Psoas muscle (tissue), 8 donors: ENCODE data around the gene SRSF12. TPM values are rescaled to one million over a fixed set of nuclear protein-coding genes. Genes with fewer than 3 reads are reported as not detected.
"Not testable (repeated sequence)": the region's sequence is repeated elsewhere in the genome, so short reads cannot be mapped to it uniquely, and the experiment has no call there.

Experiments used
- ATAC-seq, 4 donors: fragments of 200-7000 bp; cut with Tn5 transposase; one replicate each; pipeline ENCODE4 v1.9.1; 2020; ENCODE audit warnings: moderate library complexity in 3 of 4, mild to moderate bottlenecking in 2 of 4
- DNase-seq, 2 donors: peaks; one replicate each; pipeline ENCODE4 v3.0.0-alpha.2; 2020
- H3K27ac ChIP-seq: fragments of 200-600 bp; one replicate; pipeline ENCODE4 v1.8.0; 2022
- H3K27me3 ChIP-seq, 3 donors: fragments of 200-600 bp in 1 of 3; one replicate each; pipeline versions ENCODE4 v1.6.1 to v1.8.0; 2013 to 2022; ENCODE audit warnings: low read length in 2 of 3, mild to moderate bottlenecking in 2 of 3, moderate library complexity in 1 of 3; ENCODE audit not compliant: insufficient read depth in 3 of 3
- H3K36me3 ChIP-seq, 2 donors: fragments of 200-600 bp in 1 of 2; one replicate each; pipeline versions ENCODE4 v1.6.1 to v1.8.0; 2013 to 2022; ENCODE audit warnings: low read depth in 1 of 2, mild to moderate bottlenecking in 1 of 2, moderate library complexity in 1 of 2; ENCODE audit not compliant: insufficient read depth in 1 of 2
- H3K4me1 ChIP-seq: fragments of 200-600 bp; one replicate; pipeline ENCODE4 v1.8.0; 2022
- H3K4me3 ChIP-seq: fragments of 200-600 bp; one replicate; pipeline ENCODE4 v1.8.0; 2022; ENCODE audit warnings: mild to moderate bottlenecking
- H3K9me3 ChIP-seq: fragments of 200-600 bp; one replicate; pipeline ENCODE4 v1.8.0; 2022
- WGBS, 3 donors: extraction: QIAGEN DNeasy Blood & Tissue Kit; methylation state at CpG; one replicate each; pipeline versions ENCODE4 v1.1.6 to v1.1.7; 2013; 5-methylcytosine and 5-hydroxymethylcytosine counted together
- intact Hi-C, 2 donors: fragments of 100-400 bp; cut with DNase I; formaldehyde crosslinking; loops; one replicate each; pipeline versions ENCODE4 v1.11.0 to v1.14.2; 2022
- polyA plus RNA-seq, 3 donors: library from polyadenylated mRNA; stranded (reverse); fragments of 200-250 nt; gene quantifications; one replicate each; pipeline ENCODE4 v1.2.3, GENCODE V29; 2013
- total RNA-seq, 4 donors: library from RNA; stranded (reverse); fragmentation: NEBNext Ultra II Directional in 2 of 4; extraction: Animal tissue kit (Norgen Biotek cat#: 25700) in 2 of 4; gene quantifications; one replicate each; pipeline versions ENCODE4 v1.2.1 to v1.2.4, GENCODE V29; 2021 to 2023
- TF ChIP-seq, protein P1 (sequence below): fragments of 200-600 bp; IDR thresholded peaks from one replicate; pipeline ENCODE4 v1.8.0; 2022; ENCODE audit warnings: antibody characterized with exemption
- donor health status: healthy with polysubstance abuse.
- donor health status: DM: no; HTN: no; CAD: no; lungs with moderate emphysema.
- donor health status: Bipolar disorder and iron deficiency.
- donor health status: healthy.
- donor health status: DM: yes; HTN: yes; CAD: no.
- donor health status: DM: no; HTN: no; CAD: no.
- donor health status: DM: no; HTN: no; CAD: no.
- donor health status: DM: yes; HTN: yes; CAD: no.

Gene SRSF12
- total and polyA plus RNA-seq, 7 donors, result 0.09 to 0.71 (median 0.21) TPM

DNA sequence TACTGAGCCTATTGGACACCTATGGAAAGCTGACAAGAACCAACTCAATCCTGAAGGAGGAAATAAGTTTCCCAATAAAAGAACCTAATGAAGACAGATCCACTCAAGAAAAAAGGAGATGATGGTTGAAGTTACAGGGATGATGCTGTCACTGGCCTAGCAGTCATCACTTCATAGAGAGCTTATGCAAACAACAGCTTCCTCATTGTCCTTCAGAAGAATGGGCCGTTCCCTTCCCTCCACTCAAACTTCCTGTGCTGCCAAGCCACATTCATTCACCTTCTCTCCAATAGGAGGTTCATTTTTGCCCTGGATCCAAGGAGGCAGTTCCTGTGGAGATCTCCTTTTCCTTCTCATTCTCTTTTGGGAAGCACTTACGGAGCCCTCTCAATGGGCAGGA is 14.2 kb upstream of the SRSF12 start:
- intact Hi-C loops, result no loop called here
- no peaks in the 10 kb centered on the region for H3K4me1 ChIP-seq
- H3K27ac ChIP-seq, result peak overlapping the region; percentile 38
- H3K36me3 ChIP-seq, result peaks cover 0 to 6% of the 10 kb centered on the region in 2 donors
- H3K9me3 ChIP-seq, result no peaks in the 10 kb centered on the region
- ATAC-seq, result no peak
- no peak overlapping the region for H3K4me3 ChIP-seq
- DNase-seq, result no peak
- WGBS, 3 donors, result 79 to 91% (median 90%) methylated on average over 2 of the region's 2 CpGs
- TF ChIP-seq, protein P1, sequence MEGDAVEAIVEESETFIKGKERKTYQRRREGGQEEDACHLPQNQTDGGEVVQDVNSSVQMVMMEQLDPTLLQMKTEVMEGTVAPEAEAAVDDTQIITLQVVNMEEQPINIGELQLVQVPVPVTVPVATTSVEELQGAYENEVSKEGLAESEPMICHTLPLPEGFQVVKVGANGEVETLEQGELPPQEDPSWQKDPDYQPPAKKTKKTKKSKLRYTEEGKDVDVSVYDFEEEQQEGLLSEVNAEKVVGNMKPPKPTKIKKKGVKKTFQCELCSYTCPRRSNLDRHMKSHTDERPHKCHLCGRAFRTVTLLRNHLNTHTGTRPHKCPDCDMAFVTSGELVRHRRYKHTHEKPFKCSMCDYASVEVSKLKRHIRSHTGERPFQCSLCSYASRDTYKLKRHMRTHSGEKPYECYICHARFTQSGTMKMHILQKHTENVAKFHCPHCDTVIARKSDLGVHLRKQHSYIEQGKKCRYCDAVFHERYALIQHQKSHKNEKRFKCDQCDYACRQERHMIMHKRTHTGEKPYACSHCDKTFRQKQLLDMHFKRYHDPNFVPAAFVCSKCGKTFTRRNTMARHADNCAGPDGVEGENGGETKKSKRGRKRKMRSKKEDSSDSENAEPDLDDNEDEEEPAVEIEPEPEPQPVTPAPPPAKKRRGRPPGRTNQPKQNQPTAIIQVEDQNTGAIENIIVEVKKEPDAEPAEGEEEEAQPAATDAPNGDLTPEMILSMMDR, result no peak
- H3K27me3 ChIP-seq, result no peaks in the 10 kb centered on the region

DNA sequence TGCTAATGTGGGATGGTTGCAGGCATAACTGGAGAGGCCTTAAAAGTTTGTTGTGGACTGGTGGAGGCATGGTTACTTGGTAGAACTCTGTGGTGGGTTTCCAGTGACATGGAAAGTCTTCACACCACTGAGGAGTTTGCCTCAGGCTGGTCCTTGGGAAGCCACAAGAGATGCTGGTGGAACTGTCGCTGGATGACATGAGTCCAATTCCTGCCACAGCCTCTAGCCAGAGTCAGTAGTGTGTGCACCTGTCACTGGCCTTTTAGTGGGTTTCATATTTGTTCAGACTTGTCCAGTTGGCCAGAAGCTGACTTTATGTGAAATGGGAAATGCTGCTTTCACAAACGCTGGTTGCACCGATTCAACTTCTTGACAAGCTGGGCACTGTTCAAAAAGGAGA is 13.7 kb upstream of the SRSF12 start:
- WGBS, 3 donors, result 51 to 68% (median 52%) methylated on average over 3 of the region's 3 CpGs
- intact Hi-C loops, result no loop called here
- no peaks in the 10 kb centered on the region for H3K4me1 ChIP-seq

DNA sequence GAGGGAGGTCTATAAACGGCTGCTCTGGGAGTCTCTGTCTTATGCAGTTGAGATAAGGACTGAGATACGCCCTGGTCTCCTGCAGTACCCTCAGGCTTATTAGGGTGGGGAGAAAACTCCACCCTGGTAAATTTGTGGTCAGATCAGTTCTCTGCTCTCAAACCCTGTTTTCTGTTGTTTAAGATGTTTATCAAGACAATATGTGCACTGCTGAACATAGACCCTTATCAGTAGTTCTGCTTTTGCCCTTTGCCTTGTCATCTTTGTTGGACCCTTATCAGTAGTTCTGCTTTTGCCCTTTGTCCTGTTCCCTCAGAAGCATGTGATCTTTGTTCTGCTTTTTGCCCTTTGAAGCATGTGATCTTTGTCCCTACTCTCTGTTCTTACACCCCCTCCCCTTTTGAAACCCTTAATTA is 10.4 kb upstream of the SRSF12 start:
- not testable (repeated sequence) for H3K4me1 ChIP-seq, H3K27me3 ChIP-seq, H3K27ac ChIP-seq, H3K9me3 ChIP-seq, DNase-seq, H3K36me3 ChIP-seq, H3K4me3 ChIP-seq, ATAC-seq
- intact Hi-C loops, result loop anchor here (10.0 kb wide), 2 partner anchors 143 to 227 kb away; partner anchors contain the start of gene UBE2J1 (in 1 of the 2)
- WGBS, 3 donors, result 92 to 93% (median 92%) methylated on average over 2 of the region's 2 CpGs

More for the DNA sequence above, 13.7 kb upstream of the SRSF12 start:
- Histone ChIP-seq H3K36me3 (peaks cover 0 to 6% of the 10 kb centered on the region in 2 donors), H3K4me3 (no peak overlapping the region), H3K27me3 (no peaks in the 10 kb centered on the region), H3K27ac (peak overlapping the region; percentile 38), H3K9me3 (no peaks in the 10 kb centered on the region)
- TF ChIP-seq, protein P1, result no peak
- ATAC-seq, result peak in 1 of 4 donors; percentile 55
- DNase-seq, result no peak

DNA sequence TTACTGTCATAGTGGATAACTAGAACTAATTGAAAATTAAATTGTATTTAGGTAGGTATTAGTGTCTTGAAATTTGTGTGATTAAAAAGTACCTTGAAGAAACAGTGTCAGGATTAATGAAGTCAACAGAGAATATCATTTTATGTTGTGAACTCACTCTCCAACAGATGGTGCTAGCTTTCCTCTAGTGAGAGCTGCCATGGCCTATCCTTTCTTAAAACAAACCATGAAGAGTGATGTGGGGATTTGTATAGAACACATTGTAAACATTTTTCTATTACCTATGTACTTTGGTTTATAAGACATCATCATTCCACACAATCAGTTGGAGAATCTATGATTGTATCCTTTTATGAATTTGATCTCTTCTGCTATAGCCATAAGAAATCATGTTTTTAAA is 4.8 kb upstream of the SRSF12 start:
- DNase-seq (no peak), ATAC-seq (peak; percentile 56 to 75 (median 70))
- Histone ChIP-seq H3K4me1 (peaks cover 12% of the 10 kb centered on the region), H3K27me3 (no peaks in the 10 kb centered on the region), H3K36me3 (no peaks in the 10 kb centered on the region), H3K4me3 (no peak overlapping the region), H3K27ac (no peak overlapping the region), H3K9me3 (no peaks in the 10 kb centered on the region)
- intact Hi-C loops, result loop anchor here (1.0 to 10.0 kb wide), 4 partner anchors 120 to 232 kb away; partner anchors contain the start of gene UBE2J1 (in 1 of the 2)
- TF ChIP-seq, protein P1, result peak; percentile 66

DNA sequence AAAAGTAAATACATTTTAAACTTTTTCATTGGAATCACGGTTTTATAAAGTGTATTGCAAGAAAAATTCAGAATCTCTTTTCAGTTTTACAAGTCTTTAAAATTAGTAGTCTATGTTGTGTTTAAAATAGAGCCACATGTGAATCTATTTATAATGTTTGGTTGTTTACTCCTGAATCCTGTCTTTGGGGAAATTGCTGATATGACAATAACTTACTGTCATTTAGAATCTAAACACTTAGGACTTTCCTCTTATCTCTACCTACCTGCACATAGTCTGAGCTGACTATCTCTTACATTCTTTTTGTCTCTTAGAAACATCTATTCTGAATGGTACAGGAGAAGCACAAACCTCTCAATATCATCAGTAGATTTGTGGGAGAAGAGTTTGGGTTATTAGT is 4.1 kb upstream of the SRSF12 start:
- Histone ChIP-seq H3K4me1 (peaks cover 14% of the 10 kb centered on the region), H3K4me3 (no peak overlapping the region), H3K27me3 (no peaks in the 10 kb centered on the region), H3K27ac (no peak overlapping the region), H3K9me3 (no peaks in the 10 kb centered on the region), H3K36me3 (no peaks in the 10 kb centered on the region)
- intact Hi-C loops, result loop anchor here (1.0 to 10.0 kb wide), 4 partner anchors 121 to 233 kb away; partner anchors contain the start of gene UBE2J1 (in 1 of the 2)
- ATAC-seq (no peak), DNase-seq (no peak)
- 81 to 91% (median 85%) methylated on average over 1 of the region's 1 CpG for WGBS, 3 donors
- TF ChIP-seq, protein P1, result no peak
